ENCODE data around the gene CCND3. TPM values are rescaled to one million over a fixed set of nuclear protein-coding genes. Genes with fewer than 3 reads are reported as not detected.

The CCND3 gene
- total RNA-seq: 12.6 TPM

DNA sequence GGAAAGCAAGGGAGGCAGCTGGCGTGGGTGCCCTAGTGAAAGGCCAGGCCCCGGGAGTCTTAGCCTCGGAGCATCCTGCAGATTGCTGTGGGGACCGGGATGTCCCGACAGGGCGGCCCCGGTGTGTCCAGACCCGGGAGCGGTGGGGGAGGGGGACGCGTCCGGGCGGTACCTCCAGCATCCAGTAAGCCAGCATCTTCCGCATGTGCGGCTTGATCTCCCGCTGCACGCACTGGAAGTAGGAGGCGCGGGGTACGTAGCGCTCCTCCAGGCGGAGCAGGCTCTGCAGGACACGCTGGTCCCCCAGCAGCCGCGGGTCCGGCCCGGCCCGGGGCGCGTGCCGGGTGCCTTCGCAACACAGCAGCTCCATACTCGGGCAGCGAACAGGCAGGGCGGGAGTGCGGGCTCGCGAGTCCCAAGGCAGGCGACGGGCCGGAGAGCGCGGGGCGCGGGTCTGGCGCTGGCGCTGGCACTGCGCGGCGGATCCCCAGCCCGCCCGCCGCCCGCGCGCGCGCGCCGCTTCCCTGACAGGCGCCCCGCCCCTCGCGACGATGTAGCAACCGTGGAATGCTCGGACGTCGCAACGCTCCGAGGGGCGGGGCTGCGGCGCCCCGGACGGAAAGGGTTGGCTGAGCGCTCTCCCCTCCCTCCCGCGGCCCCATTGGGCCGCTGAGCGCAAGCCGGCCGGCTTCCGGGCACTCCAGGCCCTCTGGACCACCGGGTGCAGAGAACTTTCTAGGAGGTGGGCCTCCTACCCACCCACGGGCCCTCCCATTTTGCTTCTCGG, at the start of gene CCND3:
Gene CCND3, minus strand, starts transcription at position 529 of the 787 bp plus-strand sequence. Its CDS starts 159 bp downstream, at position 370.
- no peak for FAIRE-seq
- DNase-seq (ENCODE audit: low spot score in 2 of 2): peak; percentile 87 to 89

- FAIRE-seq: no peak
- no peak for DNase-seq (ENCODE audit: low spot score in 2 of 2)
Observed at GRCh38 chr6:41986339-41986738, 44.7 kb upstream of the CCND3 start.

DNA sequence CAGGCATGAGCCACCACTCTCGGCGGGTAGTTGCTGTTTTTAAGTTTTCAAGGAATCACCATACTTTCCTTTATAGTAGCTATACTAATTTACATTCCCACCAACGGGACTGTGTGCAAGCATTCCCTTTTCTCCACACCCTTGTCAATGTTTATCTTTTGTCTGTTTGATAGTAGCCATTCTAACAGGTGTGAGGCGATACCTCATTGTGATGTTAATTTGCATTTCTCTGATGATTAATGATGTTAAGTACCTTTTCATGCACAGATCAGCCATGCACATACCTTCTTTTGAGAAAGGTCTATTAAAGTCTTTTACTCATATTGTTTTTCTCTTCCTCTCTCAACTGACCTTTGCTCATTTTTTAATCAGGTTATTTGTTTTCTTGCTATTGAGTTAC, 43.0 kb upstream of the CCND3 start:
- FAIRE-seq: no peak
- DNase-seq (ENCODE audit: low spot score in 2 of 2): no peak

DNA sequence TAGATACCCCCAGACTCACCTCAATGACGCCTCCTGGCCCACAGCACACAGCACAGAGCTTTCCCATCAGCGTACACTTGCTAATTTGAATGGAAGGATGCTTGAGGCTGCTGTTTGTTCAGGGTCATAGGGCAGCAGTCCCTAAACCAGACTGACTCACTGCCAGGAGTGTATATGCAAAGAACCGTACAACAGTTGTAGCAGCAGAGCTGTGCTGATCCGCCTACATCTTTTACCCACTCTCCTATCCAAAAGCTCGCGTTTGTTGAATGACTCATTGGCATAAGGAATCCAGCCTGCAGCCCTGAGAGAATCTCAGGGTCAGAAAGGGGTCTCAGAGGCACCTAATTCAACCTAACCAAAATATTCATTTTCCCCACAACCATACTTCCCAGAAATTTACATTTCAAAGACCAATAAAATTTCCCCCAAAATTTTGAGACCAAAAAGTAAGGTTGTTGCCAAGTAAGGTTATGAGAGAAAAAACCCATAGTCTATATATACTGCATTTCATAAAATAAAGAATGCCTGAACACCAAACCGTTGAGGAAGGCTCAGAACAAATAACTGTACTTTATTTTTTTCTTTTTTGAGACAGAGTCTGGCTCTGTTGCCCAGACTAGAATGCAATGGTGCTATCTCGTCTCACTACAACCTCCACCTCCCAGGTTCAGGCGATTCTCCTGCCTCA, 35.3 kb upstream of the CCND3 start:
- DNase-seq (ENCODE audit: low spot score in 2 of 2) (no peak), FAIRE-seq (no peak)

- no peak for FAIRE-seq
- no peak for DNase-seq (ENCODE audit: low spot score in 2 of 2)
Observed at GRCh38 chr6:41975276-41975675, 33.7 kb upstream of the CCND3 start.

DNA sequence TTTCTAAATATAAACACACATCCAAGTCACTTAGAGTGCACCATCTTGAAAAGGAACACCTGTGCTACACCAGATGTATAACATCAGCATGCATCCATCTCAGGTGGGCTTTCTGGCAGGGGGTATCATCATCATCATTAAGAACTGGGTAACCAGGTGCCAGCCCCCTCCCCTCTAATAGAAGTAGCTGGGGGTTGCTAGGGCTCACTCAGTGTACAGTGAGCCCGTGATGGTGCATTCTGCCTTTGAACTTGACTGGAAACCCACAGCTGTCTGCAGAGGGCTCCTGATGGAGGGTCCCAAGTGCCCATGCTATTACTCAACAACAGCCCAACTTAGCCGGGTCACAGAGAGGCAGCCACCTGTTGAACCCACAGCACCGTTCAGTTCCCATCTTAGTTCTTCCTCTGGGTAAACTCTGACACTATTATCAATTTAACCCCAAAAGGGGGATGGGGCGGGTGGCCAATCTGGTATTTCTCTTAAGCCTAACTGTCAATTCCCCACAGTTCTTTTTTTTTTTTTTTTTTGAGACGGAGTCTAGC, 32.7 kb upstream of the CCND3 start:
- no peak for DNase-seq (ENCODE audit: low spot score in 2 of 2)
- no peak for FAIRE-seq

GRCh38 chr6:41972826-41973225, 31.2 kb upstream of the CCND3 start:
- no peak for DNase-seq (ENCODE audit: low spot score in 2 of 2)
- FAIRE-seq: no peak

GRCh38 chr6:41970436-41970846, 28.8 kb upstream of the CCND3 start:
- FAIRE-seq (no peak), DNase-seq (ENCODE audit: low spot score in 2 of 2) (no peak)

- DNase-seq (ENCODE audit: low spot score in 2 of 2) (no peak), FAIRE-seq (no peak)
Observed at GRCh38 chr6:41967312-41968287, 26.0 kb upstream of the CCND3 start.

DNA sequence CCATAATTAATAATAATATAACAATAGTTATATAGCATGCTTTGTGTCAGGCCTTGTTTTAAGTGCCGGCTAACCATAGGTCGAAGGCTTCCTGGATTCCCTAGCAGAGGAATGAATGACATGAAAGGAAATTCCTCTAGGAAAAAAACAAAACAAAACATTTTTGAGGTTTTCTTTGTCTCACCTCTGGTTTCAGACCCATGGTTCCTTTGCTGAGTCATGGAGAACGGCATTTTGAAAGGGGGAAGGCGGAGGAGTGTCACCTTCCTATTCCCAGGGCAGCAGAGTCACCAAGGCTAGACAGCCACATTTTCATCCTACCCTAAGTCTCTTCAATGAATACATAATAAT, 25.3 kb upstream of the CCND3 start:
- no peak for DNase-seq (ENCODE audit: low spot score in 2 of 2)
- FAIRE-seq: no peak

DNA sequence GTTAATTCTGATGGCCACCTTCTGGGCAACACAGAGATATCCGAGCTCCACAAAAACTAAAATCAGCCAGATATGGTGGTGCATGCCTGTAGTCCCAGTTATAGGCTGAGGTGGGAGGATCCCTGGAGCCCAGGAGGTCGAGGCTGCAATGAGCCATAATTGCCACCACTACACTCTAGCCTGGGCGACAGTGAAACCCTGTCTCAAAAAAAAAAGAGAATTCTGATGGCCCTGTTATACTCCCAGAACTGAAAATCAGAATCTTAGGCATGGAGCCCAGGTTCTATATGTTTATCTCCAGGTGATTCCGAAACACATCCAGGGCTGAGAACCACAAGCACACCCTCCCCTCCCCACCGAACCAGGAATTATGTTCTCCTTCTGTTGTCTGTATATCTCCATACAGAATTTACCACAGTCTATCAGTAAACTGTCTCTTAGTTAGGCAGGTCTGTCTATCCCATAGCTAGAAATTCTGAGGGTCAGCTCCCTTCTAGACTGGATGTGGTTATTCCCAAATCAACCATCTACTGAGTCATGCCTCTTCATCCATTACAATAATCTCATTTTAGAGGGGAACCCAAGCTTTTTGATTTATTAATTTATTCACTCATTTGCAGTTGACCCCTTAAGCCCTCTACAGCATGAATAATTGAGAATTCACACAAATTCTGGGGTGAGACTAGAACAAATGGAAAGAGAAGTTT, 24.8 kb upstream of the CCND3 start:
- FAIRE-seq (no peak), DNase-seq (ENCODE audit: low spot score in 2 of 2) (no peak)

DNA sequence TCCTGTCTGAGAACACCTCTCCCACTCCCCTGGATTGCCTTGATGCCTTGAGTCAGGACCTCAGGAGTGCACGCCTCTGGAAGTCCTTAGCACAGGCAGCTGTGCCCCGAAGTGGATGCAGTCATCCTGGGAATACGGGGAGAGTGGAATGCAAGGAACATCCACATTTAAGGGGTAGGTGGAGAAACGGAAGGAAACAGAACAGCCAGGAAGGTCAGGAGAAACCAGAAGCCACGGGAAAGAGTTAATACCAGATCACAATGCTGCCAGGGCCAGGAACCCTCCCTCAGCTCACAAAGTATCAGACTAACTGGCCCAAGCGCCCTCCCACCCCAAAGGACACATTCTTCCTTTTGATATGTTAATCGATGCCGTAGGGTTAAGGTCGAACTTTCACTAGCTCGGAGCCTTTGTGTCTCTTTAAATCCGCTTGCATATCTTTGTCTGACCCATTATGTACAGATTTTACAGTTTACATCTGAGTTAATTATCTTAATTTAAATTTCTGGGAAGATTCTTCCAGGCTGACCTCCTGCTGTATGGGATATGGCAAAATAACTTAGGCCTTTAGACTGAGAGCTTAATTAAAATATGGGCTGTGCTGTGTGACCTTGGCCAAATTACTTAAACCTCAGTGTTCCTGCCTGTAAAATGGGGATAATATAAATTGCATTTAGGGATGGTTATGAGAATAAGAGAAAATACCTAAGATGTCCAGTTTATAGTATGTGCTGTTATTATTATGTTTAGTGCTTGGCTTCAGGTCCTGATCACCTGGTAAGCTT, 24.0 kb upstream of the CCND3 start:
- no peak for FAIRE-seq
- no peak for DNase-seq (ENCODE audit: low spot score in 2 of 2)

DNA sequence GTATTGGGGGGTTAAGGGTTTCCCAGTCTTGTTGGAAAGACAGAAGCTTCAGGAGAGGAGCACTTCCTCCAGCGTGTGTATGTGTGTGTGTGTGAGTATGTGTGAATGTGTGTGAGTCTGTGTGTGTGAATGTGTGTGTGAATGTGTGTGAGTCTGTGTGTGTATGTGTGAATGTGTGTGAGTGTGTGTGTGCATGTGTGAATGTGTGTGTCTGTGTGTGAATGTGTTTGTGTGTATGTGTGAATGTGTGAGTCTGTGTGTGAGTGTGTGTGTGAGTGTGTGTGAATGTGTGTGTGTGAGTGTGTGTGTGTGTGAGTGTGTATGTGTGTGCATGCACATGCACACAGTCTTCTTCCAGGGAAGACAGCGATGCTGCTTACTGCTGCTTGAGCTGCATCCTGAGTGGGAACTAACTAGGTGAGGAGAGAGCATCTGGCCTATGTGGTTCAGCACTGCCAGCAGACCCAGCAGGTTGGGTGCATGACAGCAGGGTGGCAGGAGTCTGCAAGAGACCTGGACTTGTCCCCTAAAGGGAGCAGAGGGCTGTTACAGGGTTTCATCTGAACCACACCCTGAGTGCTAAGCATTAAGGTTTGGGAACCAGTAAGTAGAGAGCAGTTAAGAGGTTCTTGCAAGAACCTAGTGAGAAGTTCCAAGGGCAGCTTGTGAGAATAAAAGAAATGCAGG, 22.7 kb upstream of the CCND3 start:
- no peak for DNase-seq (ENCODE audit: low spot score in 2 of 2)
- FAIRE-seq: no peak

DNA sequence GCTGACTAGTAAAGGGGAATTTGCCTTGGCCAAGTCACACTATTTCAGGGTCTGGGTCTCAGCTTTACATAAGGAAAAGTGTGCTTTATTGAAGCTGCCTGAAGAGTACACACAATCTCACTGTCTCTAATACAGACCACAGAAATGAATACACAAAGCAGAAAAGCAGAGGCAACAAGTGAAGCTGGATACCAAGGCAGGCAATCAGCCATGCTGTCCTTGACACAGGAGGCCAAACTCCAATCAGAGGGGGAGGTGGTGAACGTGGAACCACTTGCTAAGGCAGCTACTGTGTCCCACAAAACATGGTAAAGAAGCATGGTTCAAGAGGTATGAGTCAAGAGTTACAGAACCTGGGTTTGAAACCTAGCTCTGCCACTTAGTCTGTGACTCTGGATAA, 21.8 kb upstream of the CCND3 start:
- FAIRE-seq: no peak
- DNase-seq (ENCODE audit: low spot score in 2 of 2): no peak

DNA sequence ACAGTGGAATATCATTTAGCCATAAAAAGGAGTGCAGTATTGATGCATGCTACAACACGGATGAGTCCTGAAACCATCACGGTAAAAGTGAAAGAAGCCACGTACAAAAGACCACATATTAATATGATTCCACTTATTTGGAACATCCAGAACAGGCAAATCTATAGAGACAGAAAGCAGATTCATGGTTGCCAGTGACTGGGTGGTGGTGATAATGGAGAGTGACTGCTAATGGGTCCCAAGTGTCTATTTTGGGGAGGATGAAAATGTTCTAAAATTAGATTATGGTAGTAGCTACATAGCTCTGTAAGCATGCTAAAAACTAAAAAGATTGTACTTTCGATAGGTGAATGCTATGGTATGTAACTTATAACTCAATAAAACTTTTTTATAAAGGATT, 18.4 kb upstream of the CCND3 start:
- FAIRE-seq (no peak), DNase-seq (ENCODE audit: low spot score in 2 of 2) (no peak)

- no peak for FAIRE-seq
- DNase-seq (ENCODE audit: low spot score in 2 of 2): no peak
Observed at GRCh38 chr6:41958022-41958856, 16.6 kb upstream of the CCND3 start.

GRCh38 chr6:41957117-41957516, 15.5 kb upstream of the CCND3 start:
- FAIRE-seq: no peak

DNA sequence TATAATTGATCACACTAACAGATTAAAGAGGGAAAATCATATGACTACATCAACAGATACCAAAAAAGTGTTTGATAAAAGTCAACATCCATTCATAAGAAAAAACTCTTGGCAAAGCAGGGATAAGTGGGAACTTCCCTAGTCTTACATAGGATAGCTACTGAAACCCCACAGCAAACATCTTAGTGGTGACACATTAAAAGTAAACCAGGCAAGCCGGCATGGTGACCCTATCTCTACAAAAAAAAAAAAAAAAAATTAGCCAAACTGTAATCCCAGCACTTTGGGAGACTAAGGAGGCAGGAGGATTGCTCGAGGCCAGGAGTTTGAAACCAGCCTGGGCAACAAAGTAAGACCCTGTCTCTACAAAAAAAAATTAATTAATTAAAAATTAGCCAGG, 13.8 kb upstream of the CCND3 start:
- no peak for FAIRE-seq
- DNase-seq (ENCODE audit: low spot score in 2 of 2): no peak

More at GRCh38 chr6:41957117-41957516, 15.5 kb upstream of the CCND3 start:
- no peak for DNase-seq (ENCODE audit: low spot score in 2 of 2)
